Measurements from ENCODE around the gene PARD3. TPM values are rescaled to one million over a fixed set of nuclear protein-coding genes. Genes with fewer than 3 reads are reported as not detected.

Gene PARD3
- total RNA-seq, 1 experiment from 2014 or later: 154 TPM

- Histone ChIP-seq H3F3A (ENCODE audit: low read length, unreplicated experiment) (no peaks in the 10 kb centered on the region), H3K9me3 (ENCODE audit: low read length) (no peaks in the 10 kb centered on the region), H3K36me3 (ENCODE audit: low read depth, low read length) (no peaks in the 10 kb centered on the region), H3K79me2 (ENCODE audit: low read length) (no peaks in the 10 kb centered on the region), H3K9ac (ENCODE audit: low read length) (no peak overlapping the region), H3K9me2 (replicated peaks; ENCODE audit: low read length) (no peaks in the 10 kb centered on the region), H3K4me1 (ENCODE audit: insufficient read depth, low read length) (peaks cover 31% of the 10 kb centered on the region), H4K20me1 (ENCODE audit: low read length) (no peaks in the 10 kb centered on the region), H3K27me3 (ENCODE audit: low read length) (no peaks in the 10 kb centered on the region), H3K4me2 (ENCODE audit: low read length) (no peak overlapping the region), H3K27ac (ENCODE audit: low read length) (no peak overlapping the region), H2AFZ (ENCODE audit: low read length) (no peak overlapping the region), H3K4me3 (ENCODE audit: low read length) (no peak overlapping the region)
- ATAC-seq (peak; percentile 65), DNase-seq (peak; percentile 71)
- POLR2A ChIA-PET (ENCODE audit: unreplicated experiment): interaction anchor here (0.5 to 0.6 kb wide), 4 partner anchors 27 to 963 kb away, joined by 3 to 6 read pairs (median 3); no protein-coding TSS in a partner anchor
- no TSS peak for BruUV-seq (replicated peaks)
- intact Hi-C loops (cut with micrococcal nuclease): loop anchor here (1.0 kb wide), 1 partner anchor 15 kb away; no protein-coding TSS in a partner anchor
- CTCF ChIA-PET: interaction anchor here (0.5 to 0.7 kb wide), 4 partner anchors 134 to 967 kb away, joined by 3 to 9 read pairs (median 3); no protein-coding TSS in a partner anchor
- TF ChIP-seq CTCF (conservative IDR thresholded peaks at IDR 0.05; ENCODE audit: low read depth, low read length) (no peak), EZH2phosphoT487 (IDR thresholded peaks at IDR 0.05; ENCODE audit: borderline replicate concordance, low read length) (no peak), EZH2 (IDR thresholded peaks at IDR 0.05; ENCODE audit: low read length, unreplicated experiment) (no peak)
These were observed 517.4 kb downstream of the PARD3 start for GRCh38 chr10:34297541-34298345.

DNA sequence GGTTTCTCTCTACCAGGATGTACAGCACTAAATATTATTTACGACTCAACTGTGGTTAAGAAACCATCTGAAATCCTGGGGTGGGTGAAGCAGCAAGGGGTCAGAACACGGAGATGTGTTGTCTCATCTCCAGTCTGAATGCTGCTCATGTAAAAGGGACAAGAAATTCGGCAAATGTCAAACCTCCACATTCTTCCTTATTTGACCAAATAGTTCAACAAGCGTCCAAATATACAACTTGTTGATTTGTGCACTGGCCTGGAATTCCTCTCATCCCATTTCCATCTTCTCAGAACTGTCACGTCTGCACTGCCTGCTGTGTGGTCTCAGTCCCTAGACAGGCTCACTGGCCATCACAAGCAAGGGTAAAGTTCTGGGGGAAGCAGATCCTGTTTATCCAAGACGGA, 520.0 kb downstream of the PARD3 start:
- Histone ChIP-seq H3K9me3 (ENCODE audit: low read length) (no peaks in the 10 kb centered on the region), H3K27ac (ENCODE audit: low read length) (no peak overlapping the region), H3K4me3 (ENCODE audit: low read length) (no peak overlapping the region), H3K27me3 (ENCODE audit: low read length) (no peaks in the 10 kb centered on the region), H4K20me1 (ENCODE audit: low read length) (no peaks in the 10 kb centered on the region), H3K9me2 (replicated peaks; ENCODE audit: low read length) (no peaks in the 10 kb centered on the region), H2AFZ (ENCODE audit: low read length) (no peak overlapping the region), H3K36me3 (ENCODE audit: low read depth, low read length) (no peaks in the 10 kb centered on the region), H3K9ac (ENCODE audit: low read length) (no peak overlapping the region), H3F3A (ENCODE audit: low read length, unreplicated experiment) (no peaks in the 10 kb centered on the region), H3K79me2 (ENCODE audit: low read length) (no peaks in the 10 kb centered on the region), H3K4me1 (ENCODE audit: insufficient read depth, low read length) (peaks cover 41% of the 10 kb centered on the region), H3K4me2 (ENCODE audit: low read length) (no peak overlapping the region)
- CTCF ChIA-PET: no interaction called here
- POLR2A ChIA-PET (ENCODE audit: unreplicated experiment): no interaction called here
- no peak for TF ChIP-seq EZH2 (IDR thresholded peaks at IDR 0.05; ENCODE audit: low read length, unreplicated experiment)
- no peak for TF ChIP-seq EZH2phosphoT487 (IDR thresholded peaks at IDR 0.05; ENCODE audit: borderline replicate concordance, low read length)
- TF ChIP-seq CTCF (conservative IDR thresholded peaks at IDR 0.05; ENCODE audit: low read depth, low read length): no peak
- intact Hi-C loops (cut with micrococcal nuclease): no loop called here
- ATAC-seq (no peak), DNase-seq (peak; percentile 81)
- BruUV-seq (replicated peaks): no TSS peak

GRCh38 chr10:34294137-34294536, 521.0 kb downstream of the PARD3 start:
- Histone ChIP-seq H3K9me2 (replicated peaks; ENCODE audit: low read length) (no peaks in the 10 kb centered on the region), H3K9ac (ENCODE audit: low read length) (no peak overlapping the region), H3F3A (ENCODE audit: low read length, unreplicated experiment) (no peaks in the 10 kb centered on the region), H3K36me3 (ENCODE audit: low read depth, low read length) (no peaks in the 10 kb centered on the region), H4K20me1 (ENCODE audit: low read length) (no peaks in the 10 kb centered on the region), H3K4me3 (ENCODE audit: low read length) (no peak overlapping the region), H3K4me1 (ENCODE audit: insufficient read depth, low read length) (peaks cover 36% of the 10 kb centered on the region), H3K27me3 (ENCODE audit: low read length) (no peaks in the 10 kb centered on the region), H3K27ac (ENCODE audit: low read length) (no peak overlapping the region), H3K4me2 (ENCODE audit: low read length) (no peak overlapping the region), H3K9me3 (ENCODE audit: low read length) (no peaks in the 10 kb centered on the region), H2AFZ (ENCODE audit: low read length) (no peak overlapping the region), H3K79me2 (ENCODE audit: low read length) (no peaks in the 10 kb centered on the region)
- ATAC-seq: no peak
- intact Hi-C loops (cut with micrococcal nuclease): no loop called here
- DNase-seq: no peak
- CTCF ChIA-PET: no interaction called here
- BruUV-seq (replicated peaks): no TSS peak
- POLR2A ChIA-PET (ENCODE audit: unreplicated experiment): no interaction called here
- TF ChIP-seq EZH2 (IDR thresholded peaks at IDR 0.05; ENCODE audit: low read length, unreplicated experiment) (no peak), CTCF (conservative IDR thresholded peaks at IDR 0.05; ENCODE audit: low read depth, low read length) (no peak), EZH2phosphoT487 (IDR thresholded peaks at IDR 0.05; ENCODE audit: borderline replicate concordance, low read length) (no peak)
